ENCODE measurements around the gene RAB31. TPM values are rescaled to one million over a fixed set of nuclear protein-coding genes. Genes with fewer than 3 reads are reported as not detected.

Gene RAB31
- total RNA-seq, 4 donors from 2014 or later: 94.0 to 145 (median 107) TPM

GRCh38 chr18:9782073-9782857, 74.2 kb downstream of the RAB31 start:
- TF ChIP-seq CTCF (IDR thresholded peaks at IDR 0.05) (no peak), POLR2AphosphoS5 (IDR thresholded peaks at IDR 0.05) (peak in 1 of 2 donors; percentile 46)
- no peaks in the 10 kb centered on the region for H3K9me3 ChIP-seq
- no peak for DNase-seq (ENCODE audit: extremely low spot score)
- WGBS: 80% methylated on average over 11 of the region's 11 CpGs
- peak overlapping the region in 3 of 4 donors; percentile 20 to 47 (median 21) for H3K27ac ChIP-seq (replicated peaks in 1 of 4)
- H3K4me1 ChIP-seq: peaks cover 0 to 17% (median 13%) of the 10 kb centered on the region in 4 donors
- peaks cover 0 to 6% (median 0%) of the 10 kb centered on the region in 4 donors for H3K36me3 ChIP-seq
- H3K27me3 ChIP-seq: no peaks in the 10 kb centered on the region
- intact Hi-C loops (cut with DNase I): no loop called here
- H3K4me3 ChIP-seq: no peak overlapping the region

DNA sequence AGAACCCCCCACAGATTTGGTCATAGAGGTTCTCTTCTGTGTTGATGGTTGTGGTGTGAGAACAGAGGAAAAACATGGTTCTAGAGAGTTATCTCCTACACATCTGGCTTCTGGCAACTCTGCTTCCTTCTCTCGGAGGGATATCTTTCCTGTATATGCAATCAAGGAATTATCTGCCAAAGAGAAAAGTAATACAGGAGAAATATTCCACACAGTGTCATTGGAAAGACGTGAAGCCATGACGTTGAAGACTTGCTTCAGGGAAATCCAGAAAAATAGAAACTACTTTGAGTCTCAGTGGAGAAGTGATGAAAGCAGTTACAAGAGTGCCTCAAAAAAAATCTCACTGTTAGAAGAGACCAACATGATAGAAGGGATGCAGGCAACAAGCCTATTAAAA, 78.5 kb downstream of the RAB31 start:
- intact Hi-C loops (cut with DNase I): no loop called here
- Histone ChIP-seq H3K27me3 (no peaks in the 10 kb centered on the region), H3K9me3 (no peaks in the 10 kb centered on the region), H3K4me3 (no peak overlapping the region), H3K4me1 (peaks cover 0 to 23% (median 20%) of the 10 kb centered on the region in 4 donors), H3K27ac (replicated peaks in 1 of 4) (no peak overlapping the region), H3K36me3 (no peaks in the 10 kb centered on the region)
- TF ChIP-seq EP300 (IDR thresholded peaks at IDR 0.05): no peak
- no peak for TF ChIP-seq CTCF (IDR thresholded peaks at IDR 0.05)
- TF ChIP-seq POLR2AphosphoS5 (IDR thresholded peaks at IDR 0.05): no peak
- no peak for TF ChIP-seq POLR2A (IDR thresholded peaks at IDR 0.05; ENCODE audit: low read depth)
- no peak for DNase-seq (ENCODE audit: extremely low spot score)
- WGBS: 87% methylated on average over 3 of the region's 3 CpGs

GRCh38 chr18:9787036-9787435, 78.9 kb downstream of the RAB31 start:
- DNase-seq (ENCODE audit: extremely low spot score): no peak
- intact Hi-C loops (cut with DNase I): no loop called here
- no peak overlapping the region for H3K27ac ChIP-seq (replicated peaks in 1 of 4)
- no peaks in the 10 kb centered on the region for H3K9me3 ChIP-seq
- H3K4me1 ChIP-seq: peaks cover 0 to 19% (median 17%) of the 10 kb centered on the region in 4 donors
- no peaks in the 10 kb centered on the region for H3K27me3 ChIP-seq
- H3K4me3 ChIP-seq: no peak overlapping the region
- TF ChIP-seq POLR2A (IDR thresholded peaks at IDR 0.05; ENCODE audit: low read depth) (no peak), EP300 (IDR thresholded peaks at IDR 0.05) (no peak), POLR2AphosphoS5 (IDR thresholded peaks at IDR 0.05) (no peak), CTCF (IDR thresholded peaks at IDR 0.05) (no peak)
- 100% methylated on average over 1 of the region's 1 CpG for WGBS
- H3K36me3 ChIP-seq: no peaks in the 10 kb centered on the region

- no peak for DNase-seq (ENCODE audit: extremely low spot score)
- Histone ChIP-seq H3K4me3 (no peak overlapping the region), H3K36me3 (peaks cover 0 to 5% (median 0%) of the 10 kb centered on the region in 4 donors), H3K9me3 (no peaks in the 10 kb centered on the region), H3K4me1 (peaks cover 0 to 12% (median 11%) of the 10 kb centered on the region in 4 donors), H3K27me3 (no peaks in the 10 kb centered on the region), H3K27ac (replicated peaks in 1 of 4) (no peak overlapping the region)
- TF ChIP-seq CTCF (IDR thresholded peaks at IDR 0.05) (no peak), POLR2AphosphoS5 (IDR thresholded peaks at IDR 0.05) (no peak), EP300 (IDR thresholded peaks at IDR 0.05) (no peak), POLR2A (IDR thresholded peaks at IDR 0.05; ENCODE audit: low read depth) (no peak)
- 95% methylated on average over 6 of the region's 6 CpGs for WGBS
- intact Hi-C loops (cut with DNase I): no loop called here
Observed at GRCh38 chr18:9787712-9788111, 79.6 kb downstream of the RAB31 start.

All from esophagus muscularis mucosa (tissue), 4 donors.